ENCODE data around the gene IQGAP1. TPM values are rescaled to one million over a fixed set of nuclear protein-coding genes. Genes with fewer than 3 reads are reported as not detected.

IQGAP1 gene
- total RNA-seq, 4 donors from 2014 or later = 202 to 243 (median 231) TPM

- no peak overlapping the region for H3K4me3 ChIP-seq (ENCODE audit: low read depth, poor library complexity, severe bottlenecking)
- TF ChIP-seq POLR2A (IDR thresholded peaks at IDR 0.05) (no peak), CTCF (IDR thresholded peaks at IDR 0.05) (no peak)
- intact Hi-C loops (cut with DNase I; ENCODE audit: low total_unique reads) = no loop called here
- no peak for DNase-seq (ENCODE audit: low spot score in 2 of 2)
- 91% methylated on average over 4 of the region's 4 CpGs for WGBS, 2 donors
Observed at GRCh38 chr15:90449206-90449735, 61.2 kb downstream of the IQGAP1 start.

GRCh38 chr15:90451053-90451850 lies 63.2 kb downstream of the IQGAP1 start:
- H3K4me3 ChIP-seq (ENCODE audit: low read depth, poor library complexity, severe bottlenecking) = no peak overlapping the region
- WGBS, 2 donors = 81 to 82% methylated on average over 5 of the region's 5 CpGs
- TF ChIP-seq POLR2A (IDR thresholded peaks at IDR 0.05) (no peak), CTCF (IDR thresholded peaks at IDR 0.05) (no peak)
- intact Hi-C loops (cut with DNase I; ENCODE audit: low total_unique reads) = no loop called here
- no peak for DNase-seq (ENCODE audit: low spot score in 2 of 2)

GRCh38 chr15:90456236-90456635 lies 68.2 kb downstream of the IQGAP1 start:
- 93 to 94% methylated on average over 5 of the region's 5 CpGs for WGBS, 2 donors
- no peak overlapping the region for H3K4me3 ChIP-seq (ENCODE audit: low read depth, poor library complexity, severe bottlenecking)
- no peak for DNase-seq (ENCODE audit: low spot score in 2 of 2)
- TF ChIP-seq CTCF (IDR thresholded peaks at IDR 0.05) (no peak), POLR2A (IDR thresholded peaks at IDR 0.05) (no peak)
- intact Hi-C loops (cut with DNase I; ENCODE audit: low total_unique reads) = no loop called here

GRCh38 chr15:90458061-90458460 lies 70.0 kb downstream of the IQGAP1 start:
- no peak for TF ChIP-seq POLR2A (IDR thresholded peaks at IDR 0.05)
- no peak for TF ChIP-seq CTCF (IDR thresholded peaks at IDR 0.05)
- H3K4me3 ChIP-seq (ENCODE audit: low read depth, poor library complexity, severe bottlenecking) = no peak overlapping the region
- intact Hi-C loops (cut with DNase I; ENCODE audit: low total_unique reads) = no loop called here
- DNase-seq (ENCODE audit: low spot score in 2 of 2) = no peak
- 72 to 81% methylated on average over 4 of the region's 4 CpGs for WGBS, 2 donors

GRCh38 chr15:90459368-90459767 lies 71.3 kb downstream of the IQGAP1 start:
- intact Hi-C loops (cut with DNase I; ENCODE audit: low total_unique reads) = no loop called here
- no peak overlapping the region for H3K4me3 ChIP-seq (ENCODE audit: low read depth, poor library complexity, severe bottlenecking)
- DNase-seq (ENCODE audit: low spot score in 2 of 2) = no peak
- no peak for TF ChIP-seq POLR2A (IDR thresholded peaks at IDR 0.05)
- WGBS, 2 donors = 69 to 83% methylated on average over 4 of the region's 4 CpGs

- no peak for TF ChIP-seq CTCF (IDR thresholded peaks at IDR 0.05)
- no peak for TF ChIP-seq POLR2A (IDR thresholded peaks at IDR 0.05)
- no peak overlapping the region for H3K4me3 ChIP-seq (ENCODE audit: low read depth, poor library complexity, severe bottlenecking)
- intact Hi-C loops (cut with DNase I; ENCODE audit: low total_unique reads) = no loop called here
- no peak for DNase-seq (ENCODE audit: low spot score in 2 of 2)
- 83 to 85% methylated on average over 6 of the region's 6 CpGs for WGBS, 2 donors
Observed at GRCh38 chr15:90460142-90460824, 72.2 kb downstream of the IQGAP1 start.

All from lower leg skin (tissue), 4 donors.